ENCODE data around the gene PRRG3.

- TF ChIP-seq E2F5 (CRISPR knock-in tag; IDR thresholded peaks at IDR 0.05) (no peak), SOX15 (CRISPR knock-in tag; IDR thresholded peaks at IDR 0.05) (no peak), CTCF (IDR thresholded peaks at IDR 0.05) (no peak), ATF2 (CRISPR knock-in tag; IDR thresholded peaks at IDR 0.05; ENCODE audit: borderline replicate concordance, low read depth) (no peak), FOXP1 (CRISPR knock-in tag; IDR thresholded peaks at IDR 0.05; ENCODE audit: borderline replicate concordance) (no peak), ZSCAN18 (CRISPR knock-in tag; IDR thresholded peaks at IDR 0.05) (no peak), JUN (CRISPR knock-in tag; IDR thresholded peaks at IDR 0.05) (no peak), ATF1 (CRISPR knock-in tag; IDR thresholded peaks at IDR 0.05) (no peak)
Measured at GRCh38 chrX:151695583-151696340, 504 bp downstream of the PRRG3 start.

Data from WTC11 (cell line).